ENCODE measurements around the gene PRKD3.

PRKD3 gene

GRCh38 chr2:37323176-37323780 lies 1.4 kb downstream of the PRKD3 start:
- no peak for DNase-seq (ENCODE audit: extremely low read depth, low read depth)
- no peak for TF ChIP-seq CTCF (IDR thresholded peaks at IDR 0.05; ENCODE audit: low read depth, low read length)

GRCh38 chr2:37322368-37322767 lies 2.3 kb downstream of the PRKD3 start:
- DNase-seq (ENCODE audit: extremely low read depth, low read depth): no peak
- TF ChIP-seq CTCF (IDR thresholded peaks at IDR 0.05; ENCODE audit: low read depth, low read length): no peak

GRCh38 chr2:37321029-37321682 lies 3.5 kb downstream of the PRKD3 start:
- no peak for DNase-seq (ENCODE audit: extremely low read depth, low read depth)
- TF ChIP-seq CTCF (IDR thresholded peaks at IDR 0.05; ENCODE audit: low read depth, low read length): no peak

- no peak for TF ChIP-seq CTCF (IDR thresholded peaks at IDR 0.05; ENCODE audit: low read depth, low read length)
- no peak for DNase-seq (ENCODE audit: extremely low read depth, low read depth)
These were observed 4.7 kb downstream of the PRKD3 start for GRCh38 chr2:37319754-37320609.

- TF ChIP-seq CTCF (IDR thresholded peaks at IDR 0.05; ENCODE audit: low read depth, low read length): no peak
- DNase-seq (ENCODE audit: extremely low read depth, low read depth): peak; percentile 31
These were observed 6.2 kb downstream of the PRKD3 start for GRCh38 chr2:37318401-37318800.

GRCh38 chr2:37317746-37318145 lies 6.9 kb downstream of the PRKD3 start:
- no peak for DNase-seq (ENCODE audit: extremely low read depth, low read depth)
- TF ChIP-seq CTCF (IDR thresholded peaks at IDR 0.05; ENCODE audit: low read depth, low read length): no peak

GRCh38 chr2:37316181-37316580 lies 8.5 kb downstream of the PRKD3 start:
- no peak for DNase-seq (ENCODE audit: extremely low read depth, low read depth)
- no peak for TF ChIP-seq CTCF (IDR thresholded peaks at IDR 0.05; ENCODE audit: low read depth, low read length)
